GM18517 (cell line): ENCODE measurements around the gene FAM117A.

Experiments
- ATAC-seq: cut with Tn5 transposase; IDR thresholded peaks from one replicate; pipeline ENCODE4 v1.9.1; 2021; ENCODE audit warnings: mild to moderate bottlenecking, moderate library complexity; ENCODE audit not compliant: unreplicated experiment

Gene FAM117A

GRCh38 chr17:49715216-49715615 lies 48.7 kb downstream of the FAM117A start:
- no peak for ATAC-seq

DNA sequence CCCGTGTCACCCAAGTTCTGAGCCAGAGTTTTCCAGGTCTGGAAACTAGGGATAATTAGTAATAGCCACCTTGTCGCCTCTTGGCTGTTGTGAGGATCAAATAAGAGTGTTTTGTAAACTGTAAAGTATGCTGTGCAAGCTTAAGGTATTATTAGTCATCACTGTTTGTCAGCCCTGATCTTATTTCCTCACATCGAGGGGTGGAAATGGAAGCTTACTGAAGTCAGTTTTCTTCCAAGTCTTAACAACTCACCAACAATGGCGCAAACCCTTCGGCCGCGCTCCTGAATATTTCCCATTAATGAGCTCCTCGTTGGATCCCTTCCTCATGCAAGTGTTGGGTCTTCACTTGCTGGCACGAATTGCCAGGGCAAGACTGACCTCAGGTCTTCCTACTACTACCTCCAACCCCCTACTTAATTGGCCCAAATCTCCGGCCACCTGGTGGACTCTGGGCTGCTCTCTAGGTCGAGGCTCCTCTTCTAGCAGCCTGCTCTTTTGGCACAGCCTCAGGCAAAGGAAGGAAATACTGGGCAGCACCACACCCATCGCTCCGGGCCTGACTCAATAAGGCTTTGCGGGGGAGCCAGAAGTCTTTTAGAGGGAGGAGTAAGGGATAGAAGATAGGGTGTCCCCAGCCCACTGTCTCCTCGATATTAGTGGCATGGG lies 55.3 kb downstream of the FAM117A start:
- ATAC-seq, result no peak

- ATAC-seq, result peak; percentile 93
Observed at GRCh38 chr17:49707608-49708514, 56.1 kb downstream of the FAM117A start, which contains the start of gene SLC35B1. Gene SLC35B1 (minus strand): TSS chr17:49707964. CDS start chr17:49707833, 131 bp downstream.

GRCh38 chr17:49707246-49707607 lies 56.7 kb downstream of the FAM117A start:
- ATAC-seq, result no peak

GRCh38 chr17:49705254-49705653 lies 58.7 kb downstream of the FAM117A start:
- no peak for ATAC-seq

- ATAC-seq, result no peak
Observed at GRCh38 chr17:49703557-49704277, 60.2 kb downstream of the FAM117A start.

DNA sequence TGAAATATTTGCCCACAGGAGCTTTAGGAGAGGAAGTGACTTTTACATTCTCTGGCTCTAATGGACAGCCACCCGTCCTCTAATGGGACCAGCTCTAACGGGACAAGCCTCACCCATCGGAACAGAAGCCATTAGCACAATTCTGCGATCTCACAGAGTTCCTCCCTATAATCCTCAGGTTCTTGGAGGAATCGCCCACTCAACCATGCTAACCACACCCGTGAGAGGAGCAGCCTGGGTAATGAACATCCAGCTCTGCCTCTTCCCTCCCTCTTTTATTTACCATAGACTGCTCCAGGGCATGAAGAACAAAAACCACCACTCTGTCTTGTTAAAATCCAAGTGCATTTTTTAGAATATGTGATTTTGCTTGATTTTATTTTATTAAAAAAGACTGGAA lies 63.0 kb downstream of the FAM117A start:
- no peak for ATAC-seq

DNA sequence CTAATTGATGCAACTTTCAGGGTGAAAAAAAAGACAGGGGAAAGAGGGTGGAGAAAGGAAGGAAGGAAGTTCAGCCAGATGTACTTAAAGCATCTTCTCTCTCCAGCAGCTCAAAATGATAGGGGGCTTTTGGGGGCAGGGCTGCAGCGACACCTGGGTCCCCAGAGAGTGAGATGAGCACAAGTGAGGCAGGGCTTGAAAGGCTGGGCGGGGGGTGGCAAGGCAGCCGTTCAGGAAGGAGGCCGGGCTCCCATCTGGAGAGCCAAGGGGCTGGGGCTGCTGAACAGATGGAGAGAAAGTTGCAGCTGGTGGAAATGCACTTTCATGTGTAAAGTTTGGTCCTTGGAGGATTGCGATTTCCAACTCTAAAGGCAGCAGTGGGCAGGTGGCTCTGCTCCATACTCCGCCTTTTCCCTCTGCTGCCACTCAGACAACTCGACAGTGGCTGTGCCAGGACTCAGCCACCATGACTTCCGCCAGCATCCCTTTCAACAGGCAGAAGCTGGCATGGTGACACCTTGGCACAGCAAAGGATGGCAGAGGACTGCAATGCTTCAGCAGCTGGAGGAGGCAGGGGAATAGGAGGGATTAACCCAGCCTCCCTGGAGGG lies 63.9 kb downstream of the FAM117A start:
- ATAC-seq, result no peak

DNA sequence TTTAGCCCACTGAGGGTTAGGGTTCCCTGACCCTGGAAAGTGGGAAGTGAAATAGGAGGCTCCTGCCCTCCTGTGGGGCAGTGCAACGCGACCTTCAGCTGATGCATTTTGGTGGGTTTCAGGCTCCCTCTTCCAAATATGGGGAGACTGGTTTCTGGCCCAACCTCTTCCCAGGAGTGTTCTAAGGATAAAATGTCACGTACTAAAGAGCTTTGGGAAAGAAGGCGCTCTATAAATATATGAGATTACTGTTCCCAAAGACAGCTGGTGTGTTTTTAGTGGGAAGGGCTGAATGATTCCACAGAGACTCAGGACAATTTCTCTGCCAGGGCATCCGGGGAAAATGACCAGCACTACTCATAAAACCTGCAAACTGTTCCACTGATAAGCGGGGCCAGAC lies 65.9 kb downstream of the FAM117A start:
- ATAC-seq, result no peak

DNA sequence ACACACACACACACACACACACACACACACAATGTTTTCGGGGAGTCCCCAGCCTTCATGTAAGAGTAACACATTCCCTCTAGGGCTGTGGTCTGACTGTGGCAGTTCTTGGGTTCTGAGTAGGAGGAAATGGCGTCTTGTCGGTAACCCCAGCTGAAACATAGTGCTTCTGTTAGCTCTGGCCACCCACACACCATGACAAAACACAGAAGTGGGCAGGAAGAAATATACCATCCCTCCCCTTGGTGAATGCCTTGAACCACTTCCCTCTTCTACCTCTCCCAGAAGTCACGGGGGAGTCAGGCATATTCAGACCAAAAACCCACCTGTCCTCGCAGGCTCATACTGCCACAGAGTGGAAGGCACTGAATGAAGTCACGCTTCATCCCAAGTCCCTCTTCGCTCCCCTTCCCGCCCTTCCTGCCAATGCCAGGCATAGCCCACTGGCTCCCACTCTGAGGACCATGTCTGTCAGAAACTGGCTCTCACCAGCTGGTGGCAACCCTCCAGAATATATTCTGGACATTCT lies 67.6 kb downstream of the FAM117A start:
- ATAC-seq, result no peak

DNA sequence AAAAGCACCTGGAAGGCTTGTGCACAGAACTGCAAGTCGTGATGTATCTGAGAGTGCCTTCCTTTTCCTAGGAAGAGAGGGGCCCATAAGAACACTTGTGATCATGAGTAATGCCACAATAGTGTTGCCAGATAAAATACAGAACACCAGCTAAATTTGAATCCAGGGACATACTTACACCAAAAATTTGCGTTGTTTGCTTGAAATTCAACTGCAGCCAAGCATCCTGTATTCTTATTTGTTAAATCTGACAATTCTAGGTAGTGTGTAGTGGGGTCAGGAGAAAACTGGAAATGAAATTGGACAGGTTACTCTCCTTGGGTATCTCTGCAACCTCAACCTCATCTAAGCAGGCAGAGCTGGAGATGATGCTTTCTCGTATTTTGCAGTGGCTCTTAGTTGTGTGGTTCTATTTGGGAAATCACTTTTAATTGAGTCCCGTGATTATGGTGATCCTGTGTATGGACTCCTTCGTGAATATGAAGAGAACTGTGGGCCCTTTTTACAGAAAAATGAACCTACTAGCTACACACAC lies 68.2 kb downstream of the FAM117A start:
- ATAC-seq, result no peak

GRCh38 chr17:49694847-49695697 lies 68.9 kb downstream of the FAM117A start:
- ATAC-seq, result no peak

- ATAC-seq, result no peak
Observed at GRCh38 chr17:49692751-49693150, 71.2 kb downstream of the FAM117A start.

DNA sequence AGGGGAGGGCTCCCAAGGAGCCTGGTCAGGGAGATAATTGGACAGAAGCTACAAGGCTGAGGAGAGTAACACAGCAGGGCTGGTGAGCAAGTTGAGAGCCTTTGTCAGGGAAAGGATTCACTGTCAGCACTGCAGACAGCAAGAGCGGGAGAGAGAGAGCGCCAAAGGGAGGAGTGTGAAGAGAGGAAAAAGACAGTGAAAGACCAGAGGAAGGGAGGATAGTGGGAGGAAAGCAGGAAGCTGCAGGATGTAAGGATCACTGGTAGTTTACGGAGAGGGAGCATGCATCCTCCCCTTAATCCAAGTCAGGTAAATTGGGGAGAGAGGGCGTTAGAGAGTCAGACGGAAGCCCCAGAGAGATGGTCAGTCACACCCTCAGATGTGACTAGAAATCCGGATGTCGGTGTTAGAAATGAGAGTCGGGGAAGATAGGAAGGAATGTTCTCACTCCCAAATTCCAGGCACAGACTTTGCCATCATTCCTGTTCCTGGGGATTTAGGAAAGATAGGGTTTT lies 72.2 kb downstream of the FAM117A start:
- ATAC-seq, result no peak

DNA sequence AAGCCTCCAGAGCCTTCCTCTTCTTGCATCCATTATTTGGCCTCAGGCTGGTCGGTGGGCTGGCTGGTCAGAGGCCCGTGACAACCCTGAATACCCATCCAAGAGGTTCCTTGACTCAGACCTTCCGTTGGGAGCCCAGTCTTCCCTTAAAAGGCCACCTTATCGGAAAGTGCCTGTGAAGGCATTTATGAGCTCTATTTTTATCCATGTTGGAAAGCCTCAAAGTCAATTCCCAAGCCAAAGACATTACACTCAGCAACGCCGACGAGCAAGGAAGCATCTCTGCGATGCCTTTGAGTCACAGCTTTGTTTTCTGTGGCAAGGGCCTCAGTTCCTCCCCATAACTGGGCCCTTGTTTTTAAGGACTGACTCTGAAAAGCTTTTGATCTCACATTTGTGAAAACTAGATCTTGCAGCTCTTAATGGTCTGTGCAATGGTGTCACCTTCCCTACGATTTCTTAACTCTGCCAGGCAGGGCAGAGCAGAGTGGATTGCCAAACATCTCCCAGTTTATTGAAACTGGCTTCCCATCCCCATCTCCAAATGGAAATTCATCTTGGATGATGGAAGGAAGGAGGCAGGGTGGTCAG lies 72.8 kb downstream of the FAM117A start:
- ATAC-seq, result no peak

DNA sequence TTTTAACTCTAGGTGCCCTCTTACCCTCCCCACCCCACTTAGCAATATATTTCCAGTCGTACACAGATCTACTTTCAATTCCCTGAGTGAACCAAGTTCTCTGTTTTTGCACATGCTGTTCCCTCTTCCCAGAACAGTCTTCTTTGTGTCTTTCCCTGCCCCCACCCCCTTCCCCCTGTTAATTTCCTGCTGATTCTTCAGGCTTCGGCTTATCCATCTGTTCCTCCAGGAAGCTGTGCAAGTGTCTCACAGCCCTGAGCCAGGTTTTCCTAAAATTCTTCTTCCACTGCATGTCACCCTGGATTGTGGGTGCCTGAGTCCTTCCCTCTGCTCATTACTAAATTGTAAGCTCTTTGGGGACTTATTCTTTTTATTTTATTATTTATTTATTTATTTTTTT lies 73.7 kb downstream of the FAM117A start:
- ATAC-seq, result no peak

- no peak for ATAC-seq
Observed at GRCh38 chr17:49688848-49689247, 75.1 kb downstream of the FAM117A start.

- no peak for ATAC-seq
Observed at GRCh38 chr17:49687878-49688491, 75.9 kb downstream of the FAM117A start.
